Measurements from ENCODE around the gene SLC16A4. TPM values are rescaled to one million over a fixed set of nuclear protein-coding genes. Genes with fewer than 3 reads are reported as not detected.

Gene SLC16A4
- total RNA-seq, 3 donors from 2014 or later (not counting 1 experiment from before 2014, with no cell fraction given), result 0.30 to 0.40 (median 0.34) TPM

DNA sequence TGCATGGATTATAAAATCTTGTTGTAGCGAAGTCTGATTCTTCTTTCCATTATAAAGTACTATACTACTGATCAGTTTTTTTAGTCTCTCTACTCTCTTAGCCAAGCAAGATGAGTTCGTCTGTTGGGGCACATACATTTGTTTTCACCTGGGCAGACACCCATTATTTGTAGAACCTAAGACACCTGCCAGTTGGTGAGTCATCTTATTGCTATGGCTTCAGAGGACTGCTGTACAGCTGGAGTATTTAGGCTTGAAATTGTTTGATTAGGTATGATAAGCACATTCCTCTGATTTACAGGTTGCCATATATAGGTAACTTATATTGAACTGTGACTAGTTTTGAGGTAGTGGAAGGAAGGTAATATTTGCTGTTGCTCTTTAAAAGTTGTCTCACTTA lies 34.4 kb downstream of the SLC16A4 start:
- H3K9me3 Mint-ChIP-seq, result no peaks in the 10 kb centered on the region
- H3K36me3 Mint-ChIP-seq, result no peaks in the 10 kb centered on the region
- no peaks in the 10 kb centered on the region for H3K4me1 ChIP-seq (ENCODE audit: control insufficient read depth, insufficient read depth, low read length)
- peaks cover 16% of the 10 kb centered on the region for H3K36me3 ChIP-seq (ENCODE audit: control insufficient read depth, insufficient read depth, low read length)
- no peaks in the 10 kb centered on the region for H3K9me3 ChIP-seq (ENCODE audit: control insufficient read depth, insufficient read depth, low read length)
- no peaks in the 10 kb centered on the region for H3K27me3 Mint-ChIP-seq (ENCODE audit: low read depth in 2 of 2)
- WGBS (ENCODE audit: insufficient coverage), result 88% methylated on average over 2 of the region's 2 CpGs
- TF ChIP-seq, protein P1, sequence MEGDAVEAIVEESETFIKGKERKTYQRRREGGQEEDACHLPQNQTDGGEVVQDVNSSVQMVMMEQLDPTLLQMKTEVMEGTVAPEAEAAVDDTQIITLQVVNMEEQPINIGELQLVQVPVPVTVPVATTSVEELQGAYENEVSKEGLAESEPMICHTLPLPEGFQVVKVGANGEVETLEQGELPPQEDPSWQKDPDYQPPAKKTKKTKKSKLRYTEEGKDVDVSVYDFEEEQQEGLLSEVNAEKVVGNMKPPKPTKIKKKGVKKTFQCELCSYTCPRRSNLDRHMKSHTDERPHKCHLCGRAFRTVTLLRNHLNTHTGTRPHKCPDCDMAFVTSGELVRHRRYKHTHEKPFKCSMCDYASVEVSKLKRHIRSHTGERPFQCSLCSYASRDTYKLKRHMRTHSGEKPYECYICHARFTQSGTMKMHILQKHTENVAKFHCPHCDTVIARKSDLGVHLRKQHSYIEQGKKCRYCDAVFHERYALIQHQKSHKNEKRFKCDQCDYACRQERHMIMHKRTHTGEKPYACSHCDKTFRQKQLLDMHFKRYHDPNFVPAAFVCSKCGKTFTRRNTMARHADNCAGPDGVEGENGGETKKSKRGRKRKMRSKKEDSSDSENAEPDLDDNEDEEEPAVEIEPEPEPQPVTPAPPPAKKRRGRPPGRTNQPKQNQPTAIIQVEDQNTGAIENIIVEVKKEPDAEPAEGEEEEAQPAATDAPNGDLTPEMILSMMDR (IDR thresholded peaks at IDR 0.05), result no peak
- intact Hi-C loops (cut with micrococcal nuclease), result no loop called here
- H3K4me3 Mint-ChIP-seq, result no peak overlapping the region
- ATAC-seq, result no peak
- no peak overlapping the region for H3K27ac ChIP-seq (ENCODE audit: low read length)
- no peaks in the 10 kb centered on the region for H3K27me3 ChIP-seq (ENCODE audit: control insufficient read depth, insufficient read depth, low read length)
- DNase-seq, result no peak
- peak overlapping the region in 1 of 2 donors; percentile 28 for H3K27ac Mint-ChIP-seq
- peaks cover 18 to 25% of the 10 kb centered on the region in 2 donors for H3K4me1 Mint-ChIP-seq
- H3K4me3 ChIP-seq (ENCODE audit: low read length), result no peak overlapping the region

DNA sequence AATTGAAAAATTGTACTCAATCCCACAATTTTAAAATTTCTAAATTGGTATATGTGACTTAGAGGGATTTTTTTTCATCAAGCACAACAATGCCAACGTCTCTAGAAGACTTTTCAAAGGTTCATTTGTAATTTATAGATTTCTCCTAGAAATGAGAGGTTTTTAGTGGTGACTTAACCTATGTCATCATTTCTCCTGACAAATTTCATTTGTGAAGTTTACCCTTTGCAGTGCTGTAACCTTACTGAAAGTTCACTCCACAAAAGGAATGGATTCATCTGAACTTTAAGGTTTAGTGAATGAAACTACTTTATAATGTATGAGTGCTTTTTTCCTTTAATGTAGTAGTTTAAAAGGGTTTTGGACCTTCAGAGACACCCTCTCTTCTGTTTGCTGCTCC lies 35.5 kb downstream of the SLC16A4 start:
- intact Hi-C loops (cut with micrococcal nuclease), result no loop called here
- no peaks in the 10 kb centered on the region for H3K4me1 ChIP-seq (ENCODE audit: control insufficient read depth, insufficient read depth, low read length)
- no peaks in the 10 kb centered on the region for H3K36me3 Mint-ChIP-seq
- H3K4me1 Mint-ChIP-seq, result peaks cover 23 to 31% of the 10 kb centered on the region in 2 donors
- H3K9me3 Mint-ChIP-seq, result no peaks in the 10 kb centered on the region
- WGBS (ENCODE audit: insufficient coverage), result no CpG with 5 or more reads among the region's 1 CpG
- no peaks in the 10 kb centered on the region for H3K27me3 ChIP-seq (ENCODE audit: control insufficient read depth, insufficient read depth, low read length)
- H3K4me3 ChIP-seq (ENCODE audit: low read length), result no peak overlapping the region
- H3K27ac Mint-ChIP-seq, result peak overlapping the region in 1 of 2 donors; percentile 51
- DNase-seq, result no peak
- no peak for ATAC-seq
- H3K4me3 Mint-ChIP-seq, result no peak overlapping the region
- TF ChIP-seq, protein P1 (IDR thresholded peaks at IDR 0.05), result no peak
- peaks cover 16% of the 10 kb centered on the region for H3K36me3 ChIP-seq (ENCODE audit: control insufficient read depth, insufficient read depth, low read length)
- H3K9me3 ChIP-seq (ENCODE audit: control insufficient read depth, insufficient read depth, low read length), result no peaks in the 10 kb centered on the region
- H3K27me3 Mint-ChIP-seq (ENCODE audit: low read depth in 2 of 2), result no peaks in the 10 kb centered on the region
- H3K27ac ChIP-seq (ENCODE audit: low read length), result no peak overlapping the region

DNA sequence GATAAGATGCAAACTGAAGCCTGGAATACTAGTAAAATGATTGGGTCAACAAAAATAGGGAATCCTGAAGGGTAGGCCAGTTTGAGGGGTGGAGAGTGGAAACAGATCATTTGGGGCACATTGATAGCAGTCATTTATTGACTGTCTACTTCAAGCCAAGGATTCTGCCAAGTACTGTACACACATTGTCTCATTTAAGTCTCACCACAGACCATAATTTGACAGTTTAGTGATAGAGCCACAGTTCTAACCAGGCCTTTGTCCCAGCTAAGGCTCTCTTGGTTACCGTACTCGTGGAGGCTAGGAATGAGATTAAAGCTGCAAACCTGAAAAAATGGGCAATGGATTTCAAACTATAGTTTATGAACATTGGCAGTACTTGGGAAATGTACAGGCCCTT lies 40.5 kb downstream of the SLC16A4 start:
- H3K4me3 ChIP-seq (ENCODE audit: low read length), result no peak overlapping the region
- 97% methylated on average over 2 of the region's 2 CpGs for WGBS (ENCODE audit: insufficient coverage)
- Mint-ChIP-seq H3K9me3 (no peaks in the 10 kb centered on the region), H3K4me3 (no peak overlapping the region), H3K4me1 (peaks cover 64 to 72% of the 10 kb centered on the region in 2 donors), H3K36me3 (peaks cover 10% of the 10 kb centered on the region), H3K27ac (peak overlapping the region; percentile 0 to 34), H3K27me3 (ENCODE audit: low read depth in 2 of 2) (no peaks in the 10 kb centered on the region)
- H3K36me3 ChIP-seq (ENCODE audit: control insufficient read depth, insufficient read depth, low read length), result peaks cover 28% of the 10 kb centered on the region
- intact Hi-C loops (cut with micrococcal nuclease), result no loop called here
- peaks cover 7% of the 10 kb centered on the region for H3K4me1 ChIP-seq (ENCODE audit: control insufficient read depth, insufficient read depth, low read length)
- no peaks in the 10 kb centered on the region for H3K9me3 ChIP-seq (ENCODE audit: control insufficient read depth, insufficient read depth, low read length)
- TF ChIP-seq, protein P1 (IDR thresholded peaks at IDR 0.05), result no peak
- ATAC-seq, result no peak
- no peak overlapping the region for H3K27ac ChIP-seq (ENCODE audit: low read length)
- no peak for DNase-seq
- no peaks in the 10 kb centered on the region for H3K27me3 ChIP-seq (ENCODE audit: control insufficient read depth, insufficient read depth, low read length)

DNA sequence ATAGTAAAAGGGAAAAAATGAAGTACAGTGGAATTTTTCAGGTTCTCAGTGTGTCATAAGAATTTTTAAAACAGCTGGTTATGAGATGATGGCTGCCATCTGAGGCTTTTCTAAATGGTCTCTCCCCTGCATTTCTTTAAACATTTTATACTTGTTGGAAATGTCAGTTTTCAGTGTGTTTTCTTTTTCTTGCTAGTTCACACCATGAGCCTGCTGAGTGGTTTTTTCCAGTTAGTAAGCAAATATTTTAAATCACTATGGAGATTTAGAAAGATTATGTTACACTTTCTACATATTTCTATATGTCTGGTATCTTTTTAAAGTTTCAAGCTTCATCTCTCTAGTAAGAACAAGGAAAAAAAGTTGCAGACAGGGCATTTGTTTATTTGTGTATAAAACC lies 42.1 kb downstream of the SLC16A4 start:
- no peak for DNase-seq
- Histone ChIP-seq H3K4me1 (ENCODE audit: control insufficient read depth, insufficient read depth, low read length) (peaks cover 7% of the 10 kb centered on the region), H3K27me3 (ENCODE audit: control insufficient read depth, insufficient read depth, low read length) (no peaks in the 10 kb centered on the region), H3K9me3 (ENCODE audit: control insufficient read depth, insufficient read depth, low read length) (no peaks in the 10 kb centered on the region), H3K27ac (ENCODE audit: low read length) (no peak overlapping the region), H3K4me3 (ENCODE audit: low read length) (no peak overlapping the region), H3K36me3 (ENCODE audit: control insufficient read depth, insufficient read depth, low read length) (peaks cover 36% of the 10 kb centered on the region)
- H3K4me3 Mint-ChIP-seq, result peak overlapping the region; percentile 1
- H3K36me3 Mint-ChIP-seq, result peaks cover 10% of the 10 kb centered on the region
- TF ChIP-seq, protein P1 (IDR thresholded peaks at IDR 0.05), result no peak
- H3K9me3 Mint-ChIP-seq, result no peaks in the 10 kb centered on the region
- no peak for ATAC-seq
- no peaks in the 10 kb centered on the region for H3K27me3 Mint-ChIP-seq (ENCODE audit: low read depth in 2 of 2)
- intact Hi-C loops (cut with micrococcal nuclease), result no loop called here
- peaks cover 69 to 78% of the 10 kb centered on the region in 2 donors for H3K4me1 Mint-ChIP-seq
- peak overlapping the region; percentile 0 to 66 for H3K27ac Mint-ChIP-seq

Measured in natural killer cell (primary cell).